Choroid plexus epithelial cell (primary cell): Measurements from ENCODE around the gene STK38L.

Experiments used
- DNase-seq: peaks from one replicate; pipeline ENCODE4 v3.0.0-alpha.2; 2010; ENCODE audit warnings: low read depth
- H3K4me3 ChIP-seq: 2 replicates; pipeline ENCODE4 v1.5.1; 2011; ENCODE audit warnings: low read depth, mild to moderate bottlenecking, control low read depth, low read length, moderate library complexity
- CTCF ChIP-seq: conservative IDR thresholded peaks from 2 replicates; pipeline ENCODE4 v1.5.1; 2011; ENCODE audit warnings: low read depth, mild to moderate bottlenecking, control low read depth, inconsistent platforms, low read length, moderate library complexity

STK38L gene

GRCh38 chr12:27333403-27334009, 89.4 kb downstream of the STK38L start:
- H3K4me3 ChIP-seq, result peak overlapping the region; percentile 66
- DNase-seq, result peak; percentile 8
- TF ChIP-seq CTCF, result no peak

- DNase-seq, result no peak
- H3K4me3 ChIP-seq, result peak overlapping the region; percentile 66
- TF ChIP-seq CTCF, result no peak
Observed at GRCh38 chr12:27334042-27334720, 90.1 kb downstream of the STK38L start.

GRCh38 chr12:27334721-27335082, 90.6 kb downstream of the STK38L start:
- DNase-seq, result no peak
- no peak for TF ChIP-seq CTCF

GRCh38 chr12:27335364-27336281, 91.5 kb downstream of the STK38L start:
- DNase-seq, result no peak
- TF ChIP-seq CTCF, result no peak
- H3K4me3 ChIP-seq, result no peak overlapping the region

More at GRCh38 chr12:27334721-27335082, 90.6 kb downstream of the STK38L start:
- no peak overlapping the region for H3K4me3 ChIP-seq

- no peak for DNase-seq
- TF ChIP-seq CTCF, result no peak
- no peak overlapping the region for H3K4me3 ChIP-seq
Observed at GRCh38 chr12:27336282-27336653, 92.2 kb downstream of the STK38L start.

GRCh38 chr12:27337376-27337775, 93.3 kb downstream of the STK38L start:
- TF ChIP-seq CTCF, result no peak
- DNase-seq, result no peak
- no peak overlapping the region for H3K4me3 ChIP-seq
